ENCODE data around the gene FANCF. TPM values are rescaled to one million over a fixed set of nuclear protein-coding genes. Genes with fewer than 3 reads are reported as not detected.
A peak's percentile ranks its signal among the peaks of the same experiment; 100 is the strongest.

The FANCF gene
- total RNA-seq, 4 donors from 2014 or later: 6.9 to 10.0 (median 8.9) TPM

GRCh38 chr11:22635689-22636088 is 10.1 kb upstream of the FANCF start:
- Histone ChIP-seq H3K4me1 (peaks cover 0 to 6% (median 0%) of the 10 kb centered on the region in 4 donors), H3K27ac (no peak overlapping the region), H3K36me3 (no peaks in the 10 kb centered on the region), H3K4me3 (no peak overlapping the region), H3K9me3 (no peaks in the 10 kb centered on the region), H3K27me3 (no peaks in the 10 kb centered on the region)
- WGBS, 2 donors: 0% methylated on average over 1 of the region's 1 CpG
- TF ChIP-seq POLR2A (IDR thresholded peaks at IDR 0.05): no peak
- no peak for TF ChIP-seq CTCF (IDR thresholded peaks at IDR 0.05)
- TF ChIP-seq EP300 (IDR thresholded peaks at IDR 0.05): no peak
- DNase-seq (ENCODE audit: low spot score in 2 of 2): no peak

DNA sequence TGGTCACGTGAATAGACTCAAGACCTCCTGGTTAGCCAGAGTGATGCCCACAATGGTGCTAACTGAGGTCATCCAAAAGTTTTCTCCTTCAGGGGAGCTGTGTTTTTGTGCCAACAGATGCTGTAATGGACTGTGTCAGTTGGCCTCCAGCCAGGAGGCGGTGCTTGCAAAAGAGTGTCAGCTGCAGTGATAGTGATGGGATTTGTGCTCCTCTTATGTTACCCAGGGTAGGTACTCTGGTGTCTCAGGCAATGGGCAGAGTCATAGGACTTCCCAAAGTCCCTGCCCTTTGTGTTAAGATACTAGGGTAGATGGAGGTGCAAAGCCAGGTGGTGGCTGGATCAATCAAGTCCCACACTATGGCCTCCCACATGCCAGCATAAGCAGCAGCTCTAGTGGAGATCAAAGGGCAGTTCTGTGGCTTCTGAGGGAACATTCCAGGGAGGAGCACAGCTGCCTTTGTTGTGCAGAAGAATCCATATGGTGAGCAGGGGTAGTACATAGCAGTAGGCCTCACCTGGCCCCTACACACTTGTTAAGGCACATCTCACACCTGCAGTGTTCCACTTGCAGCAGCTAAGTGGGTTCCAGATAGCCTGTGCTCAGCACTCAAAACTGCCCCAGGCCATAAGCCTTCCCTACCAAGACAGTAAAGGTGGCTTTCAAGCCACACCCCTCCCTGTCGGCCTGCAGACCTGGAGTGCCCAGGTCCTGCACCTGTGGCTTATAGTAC is 9.4 kb upstream of the FANCF start:
- H3K36me3 ChIP-seq: no peaks in the 10 kb centered on the region
- WGBS, 2 donors: 59% methylated on average over 3 of the region's 3 CpGs

DNA sequence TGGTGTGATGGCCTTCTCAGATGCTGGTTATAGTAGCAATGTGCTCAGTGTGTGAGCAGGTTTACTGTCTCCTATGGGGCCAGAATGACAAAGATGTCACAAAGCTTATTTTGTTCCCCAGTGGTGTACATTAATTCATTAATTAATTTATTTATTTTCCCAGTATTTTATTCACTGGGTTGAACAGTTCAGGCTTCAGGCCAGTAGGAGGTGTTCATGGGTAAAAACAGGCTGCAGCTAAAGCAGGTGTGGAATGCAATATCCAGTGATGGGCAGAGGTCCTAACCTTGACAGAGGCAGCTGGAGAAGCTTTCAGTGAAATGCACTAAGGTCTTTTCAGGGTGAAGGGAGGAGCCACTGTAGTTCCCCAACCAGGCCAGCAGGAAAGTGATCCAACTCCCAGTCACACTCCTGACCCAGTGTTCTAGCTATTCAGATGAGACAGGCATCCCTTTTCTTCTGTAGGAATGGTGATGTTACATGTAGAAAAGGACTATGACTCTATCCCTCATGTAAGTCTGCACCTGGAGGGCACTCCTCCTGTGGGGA is 7.8 kb upstream of the FANCF start:
- Histone ChIP-seq H3K4me3 (no peak overlapping the region), H3K27ac (no peak overlapping the region), H3K9me3 (no peaks in the 10 kb centered on the region), H3K27me3 (no peaks in the 10 kb centered on the region), H3K36me3 (no peaks in the 10 kb centered on the region), H3K4me1 (peaks cover 0 to 6% (median 0%) of the 10 kb centered on the region in 4 donors)
- no peak for DNase-seq (ENCODE audit: low spot score in 2 of 2)
- no peak for TF ChIP-seq EP300 (IDR thresholded peaks at IDR 0.05)
- no peak for TF ChIP-seq CTCF (IDR thresholded peaks at IDR 0.05)
- TF ChIP-seq POLR2A (IDR thresholded peaks at IDR 0.05): no peak

More for the DNA sequence above, 9.4 kb upstream of the FANCF start:
- TF ChIP-seq CTCF (IDR thresholded peaks at IDR 0.05) (no peak), EP300 (IDR thresholded peaks at IDR 0.05) (no peak)
- H3K9me3 ChIP-seq: no peaks in the 10 kb centered on the region
- H3K27me3 ChIP-seq: no peaks in the 10 kb centered on the region
- no peak for DNase-seq (ENCODE audit: low spot score in 2 of 2)
- H3K4me3 ChIP-seq: no peak overlapping the region
- no peak overlapping the region for H3K27ac ChIP-seq
- peaks cover 0 to 6% (median 0%) of the 10 kb centered on the region in 4 donors for H3K4me1 ChIP-seq

GRCh38 chr11:22627421-22627820 is 1.8 kb upstream of the FANCF start:
- Histone ChIP-seq H3K4me1 (peaks cover 0 to 32% (median 9%) of the 10 kb centered on the region in 4 donors), H3K27ac (no peak overlapping the region), H3K36me3 (no peaks in the 10 kb centered on the region), H3K27me3 (no peaks in the 10 kb centered on the region), H3K9me3 (no peaks in the 10 kb centered on the region), H3K4me3 (no peak overlapping the region)
- no peak for DNase-seq (ENCODE audit: low spot score in 2 of 2)
- 95 to 96% methylated on average over 6 of the region's 6 CpGs for WGBS, 2 donors
- no peak for TF ChIP-seq CTCF (IDR thresholded peaks at IDR 0.05)
- TF ChIP-seq POLR2A (IDR thresholded peaks at IDR 0.05): no peak
- TF ChIP-seq EP300 (IDR thresholded peaks at IDR 0.05): no peak

DNA sequence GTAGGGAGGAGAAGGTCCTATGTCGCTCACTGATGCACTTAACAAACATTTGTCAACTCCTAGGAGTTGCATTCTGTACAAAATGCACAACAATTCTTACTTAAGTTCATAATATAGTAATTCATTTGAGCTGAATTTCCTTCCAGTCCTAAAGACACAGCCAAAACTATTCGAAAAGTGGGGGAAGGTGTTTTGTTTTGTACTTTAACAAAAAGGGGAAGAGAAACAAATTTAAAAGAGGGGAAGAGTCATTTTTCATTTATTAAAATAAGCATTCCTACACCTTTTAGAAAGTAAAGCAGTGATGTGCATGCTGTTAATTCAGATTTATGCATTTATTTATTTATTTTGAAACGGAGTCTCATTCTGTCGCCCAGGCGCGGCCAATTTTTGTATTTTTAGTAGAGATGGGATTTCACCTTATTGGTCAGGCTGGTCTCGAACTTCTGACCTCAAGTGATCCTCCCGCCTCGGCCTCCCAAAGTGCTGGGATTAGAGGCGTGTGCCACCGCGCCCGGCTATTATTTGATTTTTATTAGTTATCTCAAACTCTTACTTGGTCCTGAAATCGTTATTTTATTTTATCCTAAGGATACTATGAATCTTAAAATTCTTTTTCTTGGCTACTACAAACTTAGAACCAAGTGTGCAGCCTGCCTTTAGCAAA is 1.1 kb upstream of the FANCF start:
- Histone ChIP-seq H3K4me3 (no peak overlapping the region), H3K27me3 (no peaks in the 10 kb centered on the region), H3K4me1 (peaks cover 0 to 32% (median 9%) of the 10 kb centered on the region in 4 donors), H3K9me3 (no peaks in the 10 kb centered on the region), H3K27ac (peak overlapping the region in 1 of 4 donors; percentile 91), H3K36me3 (no peaks in the 10 kb centered on the region)
- no peak for DNase-seq (ENCODE audit: low spot score in 2 of 2)
- 88 to 91% methylated on average over 14 of the region's 14 CpGs for WGBS, 2 donors
- no peak for TF ChIP-seq CTCF (IDR thresholded peaks at IDR 0.05)

Measured in tibial nerve (tissue), 4 donors.